MV-4-11 (cell line): ENCODE data around the gene DYNC2H1.
A peak's percentile ranks its signal among the peaks of the same experiment; 100 is the strongest.

ENCODE experiments used
- DNase-seq: peaks from one replicate; lab custom pipeline; 2025; lab: John Stamatoyannopoulos, UW

DYNC2H1 gene

GRCh38 chr11:103281301-103281700 is 172.1 kb downstream of the DYNC2H1 start:
- DNase-seq = no peak

- no peak for DNase-seq
Observed at GRCh38 chr11:103284260-103284659, 175.0 kb downstream of the DYNC2H1 start.

GRCh38 chr11:103294516-103294915 is 185.3 kb downstream of the DYNC2H1 start:
- DNase-seq = no peak

- DNase-seq = no peak
Observed at GRCh38 chr11:103295704-103296103, 186.5 kb downstream of the DYNC2H1 start.

- no peak for DNase-seq
Observed at GRCh38 chr11:103297900-103298299, 188.7 kb downstream of the DYNC2H1 start.

GRCh38 chr11:103315248-103315647 is 206.0 kb downstream of the DYNC2H1 start:
- DNase-seq = no peak

- no peak for DNase-seq
Observed at GRCh38 chr11:103317118-103317517, 207.9 kb downstream of the DYNC2H1 start.

- DNase-seq = no peak
Observed at GRCh38 chr11:103322821-103323220, 213.6 kb downstream of the DYNC2H1 start.

- DNase-seq = no peak
Observed at GRCh38 chr11:103325686-103326069, 216.5 kb downstream of the DYNC2H1 start.

- DNase-seq = peak; percentile 79
Observed at GRCh38 chr11:103326070-103326794, 217.0 kb downstream of the DYNC2H1 start.

GRCh38 chr11:103327721-103328120 is 218.5 kb downstream of the DYNC2H1 start:
- no peak for DNase-seq

GRCh38 chr11:103332409-103332808 is 223.2 kb downstream of the DYNC2H1 start:
- no peak for DNase-seq

GRCh38 chr11:103338621-103339484 is 229.6 kb downstream of the DYNC2H1 start:
- no peak for DNase-seq

- no peak for DNase-seq
Observed at GRCh38 chr11:103339485-103339857, 230.2 kb downstream of the DYNC2H1 start.

- DNase-seq = no peak
Observed at GRCh38 chr11:103340956-103341355, 231.7 kb downstream of the DYNC2H1 start.

GRCh38 chr11:103344886-103345285 is 235.7 kb downstream of the DYNC2H1 start:
- no peak for DNase-seq

GRCh38 chr11:103349595-103349994 is 240.4 kb downstream of the DYNC2H1 start:
- DNase-seq = no peak

- no peak for DNase-seq
Observed at GRCh38 chr11:103354656-103355055, 245.4 kb downstream of the DYNC2H1 start.

GRCh38 chr11:103358251-103358650 is 249.0 kb downstream of the DYNC2H1 start:
- no peak for DNase-seq

- DNase-seq = no peak
Observed at GRCh38 chr11:103359216-103359615, 250.0 kb downstream of the DYNC2H1 start.

GRCh38 chr11:103364687-103365086 is 255.5 kb downstream of the DYNC2H1 start:
- no peak for DNase-seq

- DNase-seq = no peak
Observed at GRCh38 chr11:103367650-103368049, 258.4 kb downstream of the DYNC2H1 start.

- DNase-seq = no peak
Observed at GRCh38 chr11:103368145-103368544, 258.9 kb downstream of the DYNC2H1 start.
